ENCODE measurements around the gene HNRNPA0. TPM values are rescaled to one million over a fixed set of nuclear protein-coding genes. Genes with fewer than 3 reads are reported as not detected.

Gene HNRNPA0
- total and polyA plus RNA-seq, 8 donors, result 1.2 to 29.7 (median 17.4) TPM

GRCh38 chr5:137727623-137728022, 26.5 kb downstream of the HNRNPA0 start:
- H3K4me3 ChIP-seq, result no peak overlapping the region
- no peaks in the 10 kb centered on the region for H3K36me3 ChIP-seq
- no peaks in the 10 kb centered on the region for H3K4me1 ChIP-seq
- no peaks in the 10 kb centered on the region for H3K9me3 ChIP-seq
- TF ChIP-seq POLR2AphosphoS5 (IDR thresholded peaks at IDR 0.05), result no peak
- TF ChIP-seq POLR2A (IDR thresholded peaks at IDR 0.05), result no peak
- no peak for TF ChIP-seq CTCF (IDR thresholded peaks at IDR 0.05)
- TF ChIP-seq EP300 (IDR thresholded peaks at IDR 0.05), result no peak
- no peaks in the 10 kb centered on the region for H3K27me3 ChIP-seq
- no peak for DNase-seq
- H3K27ac ChIP-seq, result no peak overlapping the region
- intact Hi-C loops (cut with DNase I; ENCODE audit: low total_unique reads), result no loop called here
- WGBS, 5 donors, result 53 to 79% (median 59%) methylated on average over 2 of the region's 2 CpGs

- no peak for TF ChIP-seq EP300 (IDR thresholded peaks at IDR 0.05)
- no peak for TF ChIP-seq CTCF (IDR thresholded peaks at IDR 0.05)
- TF ChIP-seq POLR2AphosphoS5 (IDR thresholded peaks at IDR 0.05), result no peak
- no peak for TF ChIP-seq POLR2A (IDR thresholded peaks at IDR 0.05)
- intact Hi-C loops (cut with DNase I; ENCODE audit: low total_unique reads), result no loop called here
- Histone ChIP-seq H3K27me3 (no peaks in the 10 kb centered on the region), H3K36me3 (no peaks in the 10 kb centered on the region), H3K9me3 (no peaks in the 10 kb centered on the region), H3K4me1 (no peaks in the 10 kb centered on the region), H3K4me3 (no peak overlapping the region), H3K27ac (no peak overlapping the region)
- no peak for DNase-seq
- 78 to 86% (median 82%) methylated on average over 2 of the region's 2 CpGs for WGBS, 5 donors
Measured at GRCh38 chr5:137724251-137724650, 29.9 kb downstream of the HNRNPA0 start.

- intact Hi-C loops (cut with DNase I; ENCODE audit: low total_unique reads), result no loop called here
- no peak for DNase-seq
Measured at GRCh38 chr5:137718611-137719010, 35.6 kb downstream of the HNRNPA0 start.

GRCh38 chr5:137716337-137716736, 37.8 kb downstream of the HNRNPA0 start:
- Histone ChIP-seq H3K4me1 (no peaks in the 10 kb centered on the region), H3K27me3 (no peaks in the 10 kb centered on the region), H3K9me3 (no peaks in the 10 kb centered on the region), H3K27ac (no peak overlapping the region), H3K36me3 (peaks cover 0 to 3% (median 0%) of the 10 kb centered on the region in 4 donors), H3K4me3 (no peak overlapping the region)
- no peak for DNase-seq
- intact Hi-C loops (cut with DNase I; ENCODE audit: low total_unique reads), result no loop called here
- TF ChIP-seq CTCF (IDR thresholded peaks at IDR 0.05) (no peak), POLR2AphosphoS5 (IDR thresholded peaks at IDR 0.05) (no peak), EP300 (IDR thresholded peaks at IDR 0.05) (no peak), POLR2A (IDR thresholded peaks at IDR 0.05) (no peak)
- 95 to 98% (median 97%) methylated on average over 3 of the region's 3 CpGs for WGBS, 5 donors

More at GRCh38 chr5:137718611-137719010, 35.6 kb downstream of the HNRNPA0 start:
- H3K4me1 ChIP-seq, result no peaks in the 10 kb centered on the region
- no peaks in the 10 kb centered on the region for H3K27me3 ChIP-seq
- TF ChIP-seq EP300 (IDR thresholded peaks at IDR 0.05), result no peak
- no peak for TF ChIP-seq POLR2AphosphoS5 (IDR thresholded peaks at IDR 0.05)
- TF ChIP-seq POLR2A (IDR thresholded peaks at IDR 0.05), result no peak
- TF ChIP-seq CTCF (IDR thresholded peaks at IDR 0.05), result no peak
- peaks cover 0 to 3% (median 0%) of the 10 kb centered on the region in 4 donors for H3K36me3 ChIP-seq
- H3K27ac ChIP-seq, result no peak overlapping the region
- H3K4me3 ChIP-seq, result no peak overlapping the region
- no peaks in the 10 kb centered on the region for H3K9me3 ChIP-seq
